Activated CD4-positive, alpha-beta T cell treated with anti-CD3 and anti-CD28 coated beads for 24 hours (primary cell): ENCODE measurements around the gene UBFD1.
A peak's percentile ranks its signal among the peaks of the same experiment; 100 is the strongest.
"Not testable (repeated sequence)": the region's sequence is repeated elsewhere in the genome, so short reads cannot be mapped to it uniquely, and the experiment has no call there.

Experiments
- DNase-seq, 2 donors: peaks; one replicate each; pipeline ENCODE4 v3.0.0-alpha.2; 2020; ENCODE audit warnings: low read depth in 2 of 2

Gene UBFD1

GRCh38 chr16:23556881-23557778, at the start of gene UBFD1, which contains the start of gene EARS2:
Gene UBFD1, plus strand, starts transcription at chr16:23557727. Its CDS starts 16 bp downstream, at chr16:23557743.
Gene EARS2, minus strand, starts transcription at chr16:23557350. Its CDS starts 7 bp downstream, at chr16:23557343.
- peak; percentile 95 to 98 for DNase-seq

- no peak for DNase-seq
Observed at GRCh38 chr16:23508589-23509440, 48.7 kb upstream of the UBFD1 start.

DNA sequence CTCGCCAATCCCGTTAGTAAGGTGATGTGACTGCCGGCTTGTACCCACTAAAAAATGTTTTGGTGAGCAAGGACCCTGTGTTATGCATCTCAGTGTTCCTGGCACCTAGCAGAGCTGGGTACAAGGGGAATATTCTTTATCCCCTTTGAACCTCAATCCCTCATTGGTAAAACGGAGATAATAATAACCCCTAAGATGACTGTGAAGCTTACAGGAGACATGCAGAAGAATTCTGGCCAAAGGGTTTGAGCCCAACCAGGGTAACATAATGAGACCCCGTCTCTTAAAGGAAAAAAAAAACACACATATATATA, 48.1 kb upstream of the UBFD1 start:
- no peak for DNase-seq

DNA sequence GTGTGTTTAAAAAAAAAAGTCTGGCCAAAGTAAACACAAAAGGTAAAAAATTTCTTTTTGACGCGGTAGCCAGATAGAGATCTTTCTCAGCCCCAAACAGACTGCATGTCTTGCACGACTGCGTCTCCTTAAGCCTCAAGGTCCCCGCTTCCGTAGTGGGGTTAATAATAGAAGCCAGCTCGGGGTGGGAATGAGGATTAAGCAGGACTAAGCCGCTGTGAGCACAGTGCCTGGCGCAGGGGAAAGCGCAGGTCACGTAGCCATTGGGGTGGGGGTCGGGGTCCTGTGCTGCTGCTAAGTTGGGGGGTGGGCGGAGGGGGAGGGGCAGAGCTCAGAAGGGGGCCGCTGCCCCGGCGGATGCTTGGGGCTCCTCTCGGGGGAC, 47.8 kb upstream of the UBFD1 start:
- DNase-seq = peak in 1 of 2 donors; percentile 12

GRCh38 chr16:23510164-23510914, 47.2 kb upstream of the UBFD1 start, which contains the start of gene GGA2:
Gene GGA2, minus strand, starts transcription at chr16:23510494. Its CDS starts 83 bp downstream, at chr16:23510411.
- DNase-seq = peak; percentile 63 to 73

DNA sequence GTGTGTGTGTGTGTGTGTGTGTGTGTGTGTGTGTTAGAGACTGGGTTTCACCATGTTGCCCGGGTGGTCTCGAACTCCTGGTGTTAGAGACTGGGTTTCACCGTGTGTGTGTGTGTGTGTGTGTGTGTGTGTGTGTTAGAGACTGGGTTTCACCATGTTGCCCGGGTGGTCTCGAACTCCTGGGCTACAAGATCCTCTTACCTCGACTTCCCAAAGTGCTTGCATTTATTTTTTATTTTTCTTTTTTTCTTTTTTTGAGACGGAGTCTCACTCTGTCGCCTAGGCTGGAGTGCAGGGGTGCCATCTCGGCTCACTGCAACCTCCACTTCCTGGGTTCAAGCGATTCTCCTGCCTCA, 46.6 kb upstream of the UBFD1 start:
- DNase-seq = not testable (repeated sequence)

- no peak for DNase-seq
Observed at GRCh38 chr16:23511731-23512130, 45.8 kb upstream of the UBFD1 start.

GRCh38 chr16:23512168-23512695, 45.3 kb upstream of the UBFD1 start:
- no peak for DNase-seq

- DNase-seq = no peak
Observed at GRCh38 chr16:23514381-23515152, 43.0 kb upstream of the UBFD1 start.

DNA sequence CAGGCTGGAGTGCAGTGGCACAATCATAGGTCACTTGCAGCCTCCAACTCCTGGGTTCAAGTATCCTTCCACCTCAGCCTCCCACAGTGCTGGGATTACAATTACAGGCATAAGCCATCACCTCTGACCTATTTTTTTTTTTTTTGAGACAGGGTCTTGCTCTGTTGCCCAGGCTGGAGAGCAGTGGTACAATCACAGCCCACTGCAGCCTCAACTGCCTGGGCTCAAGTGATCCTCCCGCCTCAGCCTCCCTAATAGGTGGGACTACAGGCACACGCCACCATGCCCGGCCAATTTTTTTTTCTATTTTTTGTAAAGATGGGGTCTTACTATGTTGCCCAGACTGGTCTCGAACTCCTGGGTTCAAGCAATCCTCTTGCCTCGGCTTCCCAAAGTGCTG, 41.6 kb upstream of the UBFD1 start:
- no peak for DNase-seq

GRCh38 chr16:23516366-23517137, 41.0 kb upstream of the UBFD1 start:
- no peak for DNase-seq

- no peak for DNase-seq
Observed at GRCh38 chr16:23518435-23518891, 39.1 kb upstream of the UBFD1 start.

- DNase-seq = no peak
Observed at GRCh38 chr16:23519282-23519681, 38.2 kb upstream of the UBFD1 start.

DNA sequence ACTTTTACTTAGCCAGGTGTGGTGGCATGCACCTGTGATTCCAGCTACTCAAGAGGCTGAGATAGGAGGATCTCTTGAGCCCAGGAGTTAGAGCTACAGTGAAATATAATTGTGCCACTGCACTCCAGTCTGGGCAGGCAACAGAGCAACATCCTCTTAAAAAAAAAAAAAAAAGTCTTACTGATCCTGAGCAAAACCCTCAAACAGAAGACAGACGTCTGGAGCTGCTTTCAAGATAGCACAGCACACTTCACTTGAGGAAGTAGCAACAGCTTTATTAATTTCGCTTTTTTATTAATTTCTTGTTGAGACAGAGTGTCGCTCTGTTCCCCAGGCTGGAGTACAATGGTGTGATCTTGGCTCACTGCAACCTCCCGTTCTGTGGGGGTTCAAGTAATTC, 37.0 kb upstream of the UBFD1 start:
- no peak for DNase-seq

GRCh38 chr16:23521037-23521743, 36.3 kb upstream of the UBFD1 start:
- no peak for DNase-seq

DNA sequence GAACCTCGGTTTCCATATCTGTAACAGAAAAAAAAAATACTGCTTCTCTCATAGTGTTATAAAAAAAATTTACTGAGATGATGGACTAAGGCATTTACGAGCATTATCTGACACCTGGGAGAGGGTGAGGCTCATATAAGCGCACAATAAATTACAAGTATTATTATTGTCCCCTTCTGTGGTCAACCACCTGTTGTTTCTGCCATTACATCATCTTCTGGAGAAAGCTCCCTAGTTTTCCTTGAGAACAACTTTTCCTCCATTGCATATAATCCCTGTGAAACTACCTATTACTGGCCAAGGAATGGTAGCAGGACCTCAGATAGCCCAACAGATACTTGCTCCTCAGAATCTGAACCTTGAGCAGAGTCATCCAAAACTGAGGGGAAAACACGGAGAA, 35.6 kb upstream of the UBFD1 start:
- no peak for DNase-seq

DNA sequence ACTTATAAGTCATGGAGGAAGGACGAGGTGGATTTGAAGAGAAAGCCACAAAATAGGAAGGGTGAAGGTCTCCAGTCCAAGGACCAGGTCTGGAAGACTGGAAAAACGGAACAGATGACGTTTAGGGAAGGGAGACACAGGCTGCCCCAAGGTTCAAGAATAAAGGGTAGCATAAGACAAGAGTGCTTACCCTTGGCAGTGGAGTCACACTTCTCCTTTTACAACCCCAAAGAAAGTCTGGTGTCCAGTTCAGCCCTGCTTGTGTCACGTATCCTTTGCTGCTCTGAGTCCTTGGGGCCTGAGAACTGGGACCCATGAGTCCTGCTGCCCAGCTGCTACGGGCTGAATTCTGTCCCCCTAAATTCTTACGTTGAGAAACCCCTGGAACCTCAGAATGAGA, 34.2 kb upstream of the UBFD1 start:
- DNase-seq = no peak

GRCh38 chr16:23523876-23524385, 33.6 kb upstream of the UBFD1 start:
- no peak for DNase-seq

DNA sequence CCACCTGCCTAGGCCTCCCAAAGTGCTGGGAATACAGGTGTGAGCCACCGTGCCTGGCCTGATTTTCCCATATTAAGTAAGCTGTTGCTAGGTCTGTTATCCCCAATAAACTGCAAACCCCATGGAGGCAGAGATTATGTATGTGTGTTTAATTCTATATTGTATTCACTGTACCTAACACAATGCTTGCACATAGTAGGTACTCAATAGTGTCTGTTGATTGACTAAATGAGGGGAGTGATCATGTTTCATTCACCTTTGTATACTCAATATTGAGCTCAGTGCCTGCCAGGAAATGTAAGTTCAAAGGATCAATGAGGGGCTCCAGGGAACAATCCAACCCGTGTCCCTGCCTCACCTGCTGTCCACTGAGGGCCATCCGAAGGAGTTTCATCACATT, 32.6 kb upstream of the UBFD1 start:
- DNase-seq = no peak
